ENCODE measurements around the gene SLC30A3. TPM values are rescaled to one million over a fixed set of nuclear protein-coding genes. Genes with fewer than 3 reads are reported as not detected.

Gene SLC30A3, protein sequence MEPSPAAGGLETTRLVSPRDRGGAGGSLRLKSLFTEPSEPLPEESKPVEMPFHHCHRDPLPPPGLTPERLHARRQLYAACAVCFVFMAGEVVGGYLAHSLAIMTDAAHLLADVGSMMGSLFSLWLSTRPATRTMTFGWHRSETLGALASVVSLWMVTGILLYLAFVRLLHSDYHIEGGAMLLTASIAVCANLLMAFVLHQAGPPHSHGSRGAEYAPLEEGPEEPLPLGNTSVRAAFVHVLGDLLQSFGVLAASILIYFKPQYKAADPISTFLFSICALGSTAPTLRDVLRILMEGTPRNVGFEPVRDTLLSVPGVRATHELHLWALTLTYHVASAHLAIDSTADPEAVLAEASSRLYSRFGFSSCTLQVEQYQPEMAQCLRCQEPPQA
- 0.74 TPM for polyA plus RNA-seq (2013, experiment 1 of 4)
- polyA plus RNA-seq (2013, experiment 2 of 4): 0.46 TPM
- polyA plus RNA-seq (2013, experiment 3 of 4): 0.43 TPM
- 0.69 TPM for polyA plus RNA-seq (2013, experiment 4 of 4)

DNA sequence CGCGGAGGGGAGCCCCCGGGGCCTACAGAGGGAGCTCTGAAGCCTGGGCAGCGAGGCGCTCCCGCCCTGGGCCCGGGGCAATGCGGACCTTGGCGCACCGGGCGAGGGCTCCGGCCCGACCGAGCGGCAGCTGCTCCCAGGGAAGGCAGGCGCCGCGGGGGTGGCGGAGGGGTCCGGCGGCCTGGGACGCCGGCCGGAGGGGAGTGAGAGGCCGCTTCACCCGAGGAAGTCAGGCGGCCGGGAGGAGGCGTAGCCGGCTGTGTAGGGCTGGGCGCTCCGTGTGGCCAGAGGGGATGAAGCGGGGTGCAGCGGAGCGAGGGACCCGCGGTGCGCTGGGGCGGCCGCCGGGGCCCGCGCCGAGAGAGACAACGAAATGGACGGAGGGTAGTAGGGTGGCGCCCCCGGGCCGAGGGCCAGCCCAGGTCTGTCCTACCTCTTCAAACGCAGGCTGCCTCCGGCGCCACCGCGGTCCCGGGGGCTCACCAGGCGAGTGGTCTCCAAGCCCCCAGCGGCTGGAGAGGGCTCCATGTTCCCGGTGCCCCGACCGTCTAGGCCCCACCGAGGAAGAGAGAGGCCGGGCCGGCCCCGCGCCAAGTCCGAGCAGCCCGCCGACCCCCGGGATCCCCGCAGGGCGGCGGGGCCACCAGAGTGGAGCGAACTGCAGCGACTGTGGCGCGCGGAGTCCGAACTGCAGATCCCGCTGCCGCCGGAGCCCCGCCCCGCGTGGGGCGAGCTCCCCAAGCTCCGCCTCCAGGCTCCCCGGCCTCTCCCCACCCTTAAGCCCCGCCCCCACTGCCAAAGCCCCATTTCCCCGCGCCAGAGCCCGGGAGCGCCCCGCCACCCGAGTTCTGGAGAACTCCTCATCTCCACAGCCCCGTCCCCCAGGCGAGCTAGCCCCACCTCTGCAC is at the start of gene SLC30A3:
SLC30A3 (minus strand) TSS at position 669 of the 908 bp plus-strand sequence; CDS start at position 528, 141 bp downstream.
- no peak within 1 kb of the TSS for H3K27ac ChIP-seq (ENCODE audit: insufficient read depth, low read depth, low read length, poor library complexity, severe bottlenecking)
- peaks cover 81% of the 10 kb centered on the region for H3K27me3 ChIP-seq (ENCODE audit: control insufficient read depth, insufficient read depth, low read length, poor library complexity, severe bottlenecking)
- 1% methylated on average over 96 of the region's 96 CpGs for WGBS, 2 experiments

DNA sequence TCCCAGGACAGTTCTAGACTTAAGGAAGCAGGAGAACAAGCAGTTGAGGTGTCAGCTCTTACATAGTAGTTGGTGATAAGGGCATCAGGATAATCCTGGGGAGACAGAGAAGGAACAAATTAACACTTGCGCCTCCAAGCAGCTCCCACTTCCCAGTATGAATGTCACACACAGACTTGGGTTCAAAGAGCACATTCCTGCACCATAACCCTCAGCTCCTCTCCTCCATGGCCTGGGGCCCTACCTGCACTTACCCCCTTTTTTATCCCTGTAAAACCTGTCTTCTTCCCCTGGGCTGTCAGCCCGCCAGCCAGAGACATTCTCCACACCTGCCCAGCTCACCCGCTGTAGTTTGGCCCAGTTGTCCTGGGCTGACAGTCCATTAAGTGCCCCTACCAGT is 49.3 kb upstream of the SLC30A3 start:
- Histone ChIP-seq H3K27ac (ENCODE audit: insufficient read depth, low read depth, low read length, poor library complexity, severe bottlenecking) (no peak overlapping the region), H3K9me3 (ENCODE audit: control insufficient read depth, low read length) (no peaks in the 10 kb centered on the region), H3K27me3 (ENCODE audit: control insufficient read depth, insufficient read depth, low read length, poor library complexity, severe bottlenecking) (peaks cover 21% of the 10 kb centered on the region), H3K4me3 (ENCODE audit: insufficient read depth, low read depth, low read length) (no peak overlapping the region), H3K4me1 (ENCODE audit: control insufficient read depth, insufficient read depth, low read length) (peaks cover 6% of the 10 kb centered on the region), H3K36me3 (ENCODE audit: control insufficient read depth, insufficient read depth, low read length) (peaks cover 6% of the 10 kb centered on the region)
- 95 to 97% methylated on average over 3 of the region's 3 CpGs for WGBS, 2 experiments

More for the DNA sequence above, at the start of gene SLC30A3:
- H3K4me1 ChIP-seq (ENCODE audit: control insufficient read depth, insufficient read depth, low read length): peaks cover 15% of the 10 kb centered on the region
- H3K9me3 ChIP-seq (ENCODE audit: control insufficient read depth, low read length): no peaks in the 10 kb centered on the region
- peak within 1 kb of the TSS; percentile 33 for H3K4me3 ChIP-seq (ENCODE audit: insufficient read depth, low read depth, low read length)
- H3K36me3 ChIP-seq (ENCODE audit: control insufficient read depth, insufficient read depth, low read length): no peaks in the 10 kb centered on the region

- 95 to 97% methylated on average over 6 of the region's 6 CpGs for WGBS, 2 experiments
- H3K9me3 ChIP-seq (ENCODE audit: control insufficient read depth, low read length): no peaks in the 10 kb centered on the region
- peaks cover 10% of the 10 kb centered on the region for H3K4me1 ChIP-seq (ENCODE audit: control insufficient read depth, insufficient read depth, low read length)
- no peak overlapping the region for H3K4me3 ChIP-seq (ENCODE audit: insufficient read depth, low read depth, low read length)
- peaks cover 46% of the 10 kb centered on the region for H3K27me3 ChIP-seq (ENCODE audit: control insufficient read depth, insufficient read depth, low read length, poor library complexity, severe bottlenecking)
- no peak overlapping the region for H3K27ac ChIP-seq (ENCODE audit: insufficient read depth, low read depth, low read length, poor library complexity, severe bottlenecking)
- H3K36me3 ChIP-seq (ENCODE audit: control insufficient read depth, insufficient read depth, low read length): peaks cover 6% of the 10 kb centered on the region
These were observed 46.8 kb upstream of the SLC30A3 start for GRCh38 chr2:27309651-27310050.

GRCh38 chr2:27308359-27308881 is 45.6 kb upstream of the SLC30A3 start, which contains the start of gene UCN:
Gene UCN, minus strand, starts transcription at chr2:27308445. Its CDS starts 550 bp downstream, at chr2:27307895.
- Histone ChIP-seq H3K27ac (ENCODE audit: insufficient read depth, low read depth, low read length, poor library complexity, severe bottlenecking) (no peak within 1 kb of the TSS), H3K36me3 (ENCODE audit: control insufficient read depth, insufficient read depth, low read length) (peaks cover 6% of the 10 kb centered on the region), H3K4me1 (ENCODE audit: control insufficient read depth, insufficient read depth, low read length) (peaks cover 10% of the 10 kb centered on the region), H3K27me3 (ENCODE audit: control insufficient read depth, insufficient read depth, low read length, poor library complexity, severe bottlenecking) (peaks cover 51% of the 10 kb centered on the region), H3K9me3 (ENCODE audit: control insufficient read depth, low read length) (no peaks in the 10 kb centered on the region), H3K4me3 (ENCODE audit: insufficient read depth, low read depth, low read length) (no peak within 1 kb of the TSS)
- 14 to 15% methylated on average over 25 of the region's 25 CpGs for WGBS, 2 experiments

DNA sequence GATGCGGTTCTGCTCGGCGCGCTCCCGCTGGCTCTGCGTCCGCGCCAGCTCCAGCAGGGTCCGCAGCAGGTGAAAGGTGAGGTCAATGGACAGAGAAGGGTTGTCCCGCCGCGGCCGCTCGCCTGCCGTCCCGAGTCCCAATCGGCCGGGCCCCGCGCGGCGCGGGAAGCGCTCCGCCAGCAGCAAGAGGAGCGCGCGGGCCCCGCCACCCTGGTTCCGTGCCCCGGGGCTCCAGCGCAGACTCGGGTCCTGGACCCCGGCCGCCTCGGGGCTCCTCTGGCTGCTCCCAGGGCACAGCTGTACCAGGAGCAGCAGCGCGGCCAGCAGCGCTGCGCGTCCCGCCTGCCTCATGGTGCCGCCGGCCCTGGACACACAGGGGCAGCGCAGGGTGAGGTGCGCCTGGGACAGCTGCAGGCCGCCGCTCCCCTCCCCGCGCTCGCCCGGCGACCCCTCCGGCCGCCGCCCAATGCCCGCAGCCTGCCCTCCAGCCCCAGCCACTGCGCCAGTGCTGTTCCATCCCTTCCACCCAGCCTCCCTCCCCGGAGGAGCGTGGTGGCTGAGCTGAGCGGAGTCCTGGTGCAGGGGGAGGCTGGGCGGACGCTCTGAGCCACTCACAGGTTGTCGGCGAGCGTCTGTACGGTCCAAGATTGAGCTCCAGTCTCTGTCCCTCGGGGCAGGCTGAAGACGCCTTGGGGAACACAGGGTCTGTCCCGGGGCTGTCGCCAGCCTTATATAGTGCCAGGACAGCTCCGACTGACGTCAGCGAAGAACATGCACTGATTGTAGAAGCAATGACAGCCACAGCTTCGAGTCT is 44.9 kb upstream of the SLC30A3 start:
- Histone ChIP-seq H3K9me3 (ENCODE audit: control insufficient read depth, low read length) (no peaks in the 10 kb centered on the region), H3K36me3 (ENCODE audit: control insufficient read depth, insufficient read depth, low read length) (peaks cover 6% of the 10 kb centered on the region), H3K27me3 (ENCODE audit: control insufficient read depth, insufficient read depth, low read length, poor library complexity, severe bottlenecking) (peaks cover 51% of the 10 kb centered on the region), H3K4me3 (ENCODE audit: insufficient read depth, low read depth, low read length) (no peak overlapping the region), H3K4me1 (ENCODE audit: control insufficient read depth, insufficient read depth, low read length) (peaks cover 10% of the 10 kb centered on the region), H3K27ac (ENCODE audit: insufficient read depth, low read depth, low read length, poor library complexity, severe bottlenecking) (no peak overlapping the region)
- WGBS, 2 experiments: 6% methylated on average over 75 of the region's 75 CpGs

DNA sequence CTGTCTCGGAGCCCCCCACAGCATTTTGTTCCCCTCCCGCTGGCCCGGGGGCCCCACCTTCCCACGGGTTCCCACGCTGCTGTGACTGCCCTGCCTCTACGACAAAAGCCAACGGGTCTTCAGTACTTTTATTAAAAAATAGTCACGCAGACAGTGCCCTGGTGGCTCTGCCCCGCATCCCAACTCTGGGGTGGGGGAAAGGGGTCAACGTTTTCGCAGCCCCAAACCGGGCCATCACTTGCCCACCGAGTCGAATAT is 44.4 kb upstream of the SLC30A3 start:
- 28% methylated on average over 14 of the region's 14 CpGs for WGBS, 2 experiments
- no peak overlapping the region for H3K4me3 ChIP-seq (ENCODE audit: insufficient read depth, low read depth, low read length)
- no peak overlapping the region for H3K27ac ChIP-seq (ENCODE audit: insufficient read depth, low read depth, low read length, poor library complexity, severe bottlenecking)
- H3K36me3 ChIP-seq (ENCODE audit: control insufficient read depth, insufficient read depth, low read length): peaks cover 6% of the 10 kb centered on the region
- peaks cover 10% of the 10 kb centered on the region for H3K4me1 ChIP-seq (ENCODE audit: control insufficient read depth, insufficient read depth, low read length)
- no peaks in the 10 kb centered on the region for H3K9me3 ChIP-seq (ENCODE audit: control insufficient read depth, low read length)
- peaks cover 51% of the 10 kb centered on the region for H3K27me3 ChIP-seq (ENCODE audit: control insufficient read depth, insufficient read depth, low read length, poor library complexity, severe bottlenecking)

DNA sequence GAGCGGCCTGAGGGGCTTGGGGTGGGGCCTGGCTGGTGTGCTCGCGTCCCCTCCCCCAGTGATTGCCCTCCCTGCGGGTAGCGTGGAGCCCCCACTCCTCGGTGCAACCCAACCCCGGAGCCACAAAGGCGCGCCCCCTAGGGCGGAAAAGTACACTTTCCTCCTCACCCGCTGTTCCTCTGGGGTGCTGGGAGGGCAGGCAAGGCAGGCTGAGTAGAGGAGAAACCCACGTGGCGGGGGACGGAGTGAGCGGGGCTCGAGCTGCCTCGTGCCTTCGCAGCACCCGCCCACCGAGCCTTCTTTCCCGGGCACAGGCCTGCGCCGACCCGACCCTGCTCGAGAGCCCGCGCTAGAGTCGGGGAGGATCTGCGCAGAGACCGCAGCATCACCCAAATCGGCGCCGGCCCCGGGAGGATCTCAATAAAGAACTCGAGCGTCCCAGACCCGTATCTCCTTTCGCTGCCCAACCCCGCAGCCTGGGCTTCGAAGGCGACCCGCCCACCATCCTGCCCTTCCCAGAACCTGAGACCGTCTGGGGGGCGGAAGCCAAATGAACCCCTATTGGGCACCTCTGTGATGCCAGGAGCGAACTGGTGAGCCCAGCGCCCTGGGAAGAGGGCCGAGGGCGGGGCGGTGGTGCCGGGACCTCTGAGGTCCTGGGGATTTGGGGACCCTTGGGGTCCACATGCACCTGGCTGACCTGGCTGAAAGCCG is 43.9 kb upstream of the SLC30A3 start:
- H3K27me3 ChIP-seq (ENCODE audit: control insufficient read depth, insufficient read depth, low read length, poor library complexity, severe bottlenecking): peaks cover 51% of the 10 kb centered on the region
- 27 to 28% methylated on average over 51 of the region's 51 CpGs for WGBS, 2 experiments
- no peak overlapping the region for H3K4me3 ChIP-seq (ENCODE audit: insufficient read depth, low read depth, low read length)

GRCh38 chr2:27306136-27306535 is 43.3 kb upstream of the SLC30A3 start:
- Histone ChIP-seq H3K9me3 (ENCODE audit: control insufficient read depth, low read length) (no peaks in the 10 kb centered on the region), H3K4me3 (ENCODE audit: insufficient read depth, low read depth, low read length) (no peak overlapping the region), H3K27ac (ENCODE audit: insufficient read depth, low read depth, low read length, poor library complexity, severe bottlenecking) (no peak overlapping the region), H3K27me3 (ENCODE audit: control insufficient read depth, insufficient read depth, low read length, poor library complexity, severe bottlenecking) (peaks cover 51% of the 10 kb centered on the region), H3K4me1 (ENCODE audit: control insufficient read depth, insufficient read depth, low read length) (peaks cover 10% of the 10 kb centered on the region), H3K36me3 (ENCODE audit: control insufficient read depth, insufficient read depth, low read length) (peaks cover 6% of the 10 kb centered on the region)
- WGBS, 2 experiments: 78 to 81% methylated on average over 26 of the region's 26 CpGs

More for the DNA sequence above, 43.9 kb upstream of the SLC30A3 start:
- no peaks in the 10 kb centered on the region for H3K9me3 ChIP-seq (ENCODE audit: control insufficient read depth, low read length)
- no peak overlapping the region for H3K27ac ChIP-seq (ENCODE audit: insufficient read depth, low read depth, low read length, poor library complexity, severe bottlenecking)
- peaks cover 6% of the 10 kb centered on the region for H3K36me3 ChIP-seq (ENCODE audit: control insufficient read depth, insufficient read depth, low read length)
- peaks cover 10% of the 10 kb centered on the region for H3K4me1 ChIP-seq (ENCODE audit: control insufficient read depth, insufficient read depth, low read length)

GRCh38 chr2:27305516-27305915 is 42.7 kb upstream of the SLC30A3 start:
- Histone ChIP-seq H3K4me3 (ENCODE audit: insufficient read depth, low read depth, low read length) (no peak overlapping the region), H3K4me1 (ENCODE audit: control insufficient read depth, insufficient read depth, low read length) (peaks cover 10% of the 10 kb centered on the region), H3K27me3 (ENCODE audit: control insufficient read depth, insufficient read depth, low read length, poor library complexity, severe bottlenecking) (peaks cover 51% of the 10 kb centered on the region), H3K27ac (ENCODE audit: insufficient read depth, low read depth, low read length, poor library complexity, severe bottlenecking) (no peak overlapping the region), H3K36me3 (ENCODE audit: control insufficient read depth, insufficient read depth, low read length) (peaks cover 6% of the 10 kb centered on the region), H3K9me3 (ENCODE audit: control insufficient read depth, low read length) (no peaks in the 10 kb centered on the region)
- WGBS, 2 experiments: 94 to 95% methylated on average over 16 of the region's 16 CpGs
